H1 (cell line): ENCODE results near the gene ADPRH. TPM values are rescaled to one million over a fixed set of nuclear protein-coding genes. Genes with fewer than 3 reads are reported as not detected.

ENCODE experiments used
- CTCF ChIA-PET: fragments of 300-600 bp; sonication (Branson Sonifier 250); formaldehyde crosslinking; loops from one replicate; lab custom pipeline; 2021; ENCODE audit not compliant: partially characterized antibody; lab: Charles Lee
- POLR2A ChIA-PET: fragments of 300-600 bp; sonication (Branson Sonifier 250); formaldehyde crosslinking; loops from one replicate; lab custom pipeline; 2021; ENCODE audit warnings: inconsistent platforms; ENCODE audit not compliant: partially characterized antibody; lab: Charles Lee
- DNase-seq, 2 experiments: peaks; one replicate each; pipeline versions ENCODE4 v3.0.0 to v3.0.0-alpha.2; 2010 to 2022; ENCODE audit warnings: low spot score in 2 of 2, low read depth in 1 of 2, mixed read lengths in 1 of 2
- FAIRE-seq: peaks from 2 replicates; lab custom pipeline; 2011; peaks lifted over from hg19 to GRCh38; lab: Jason Lieb, UNC
- H2AFZ ChIP-seq: 2 replicates; pipeline ENCODE4 v1.8.1; 2012; ENCODE audit warnings: low read length, inconsistent platforms
- H2AK5ac ChIP-seq: 2 replicates; pipeline ENCODE4 v1.6.1; 2013; ENCODE audit warnings: low read depth, low read length
- H2BK120ac ChIP-seq: replicated peaks from 2 replicates; pipeline ENCODE3; 2013; ENCODE audit warnings: low read depth, low read length, inconsistent platforms
- H2BK12ac ChIP-seq: 2 replicates; pipeline ENCODE4 v1.6.1; 2013; ENCODE audit warnings: low read depth, low read length
- H2BK15ac ChIP-seq: 2 replicates; pipeline ENCODE4 v1.6.1; 2013; ENCODE audit warnings: low read length
- H2BK20ac ChIP-seq: 2 replicates; pipeline ENCODE4 v1.6.1; 2013; ENCODE audit warnings: low read length
- H2BK5ac ChIP-seq: 2 replicates; pipeline ENCODE4 v1.6.1; 2013; ENCODE audit warnings: low read depth, low read length
- H3K14ac ChIP-seq: 2 replicates; pipeline ENCODE4 v1.6.1; 2013; ENCODE audit warnings: inconsistent platforms; ENCODE audit not compliant: insufficient read length
- H3K18ac ChIP-seq: 2 replicates; pipeline ENCODE4 v1.6.1; 2013; ENCODE audit warnings: low read length; ENCODE audit errors: extremely low read depth
- H3K23ac ChIP-seq: 2 replicates; pipeline ENCODE4 v1.6.1; 2013; ENCODE audit warnings: inconsistent platforms; ENCODE audit not compliant: insufficient read length
- H3K23me2 ChIP-seq: 2 replicates; pipeline ENCODE4 v1.6.1; 2013; ENCODE audit warnings: low read depth, low read length
- H3K27ac ChIP-seq: 2 replicates; pipeline ENCODE4 v1.6.1; 2011; ENCODE audit warnings: low read depth, low read length, inconsistent platforms
- H3K27me3 ChIP-seq, 4 experiments: replicated peaks in 1 of 4; 1 replicate in 1 of 4; 2 replicates in 3 of 4; pipeline versions ENCODE4 v1.6.1 to v1.8.1; 2011 to 2013; ENCODE audit warnings: low read length in 3 of 4, mild to moderate bottlenecking in 3 of 4, inconsistent platforms in 2 of 4, mixed read lengths in 2 of 4, moderate library complexity in 1 of 4; ENCODE audit not compliant: control insufficient read depth in 3 of 4, insufficient read depth in 3 of 4; ENCODE audit errors: extremely low read depth in 1 of 4
- H3K36me3 ChIP-seq, 4 experiments: 2 replicates each; pipeline versions ENCODE4 v1.6.1 to v1.8.1; 2011 to 2013; ENCODE audit warnings: mild to moderate bottlenecking in 4 of 4, low read length in 3 of 4, moderate library complexity in 2 of 4, control low read depth in 1 of 4, inconsistent platforms in 1 of 4; ENCODE audit not compliant: insufficient read depth in 4 of 4, control insufficient read depth in 2 of 4
- H3K4ac ChIP-seq: replicated peaks from 2 replicates; pipeline ENCODE3; 2013; ENCODE audit warnings: low read length, low read depth, mixed read lengths, inconsistent platforms; ENCODE audit not compliant: insufficient read length
- H3K4me1 ChIP-seq, 4 experiments: replicated peaks in 1 of 4; 1 replicate in 1 of 4; 2 replicates in 3 of 4; pipeline versions ENCODE4 v1.6.1 to v1.8.1; 2011 to 2013; ENCODE audit warnings: low read length in 3 of 4, inconsistent platforms in 2 of 4, mixed read lengths in 1 of 4; ENCODE audit not compliant: insufficient read depth in 4 of 4, control insufficient read depth in 3 of 4
- H3K4me2 ChIP-seq, 2 experiments: 2 replicates each; pipeline versions ENCODE4 v1.6.1 to v1.8.1; 2011 to 2013; ENCODE audit warnings: low read depth in 2 of 2, low read length in 2 of 2, control low read depth in 1 of 2, inconsistent platforms in 1 of 2, mild to moderate bottlenecking in 1 of 2; ENCODE audit not compliant: insufficient read depth in 1 of 2
- H3K4me3 ChIP-seq, 4 experiments: fragments of 200-600, 300-600 bp in 1 of 4; sonication (generic), shearing (Covaris generic), sonication (Bioruptor Twin) in 1 of 4; 2 replicates each; pipeline versions ENCODE4 v1.5.1 to v1.8.1; 2011 to 2016; ENCODE audit warnings: low read length in 4 of 4, low read depth in 3 of 4, control low read depth in 2 of 4, inconsistent platforms in 2 of 4, mild to moderate bottlenecking in 2 of 4, mixed read lengths in 1 of 4, moderate library complexity in 1 of 4; ENCODE audit not compliant: insufficient read depth in 2 of 4; ENCODE audit errors: extremely low read depth in 1 of 4
- H3K56ac ChIP-seq: replicated peaks from 2 replicates; pipeline ENCODE3; 2013; ENCODE audit warnings: low read depth, mild to moderate bottlenecking, mixed read lengths, low read length, inconsistent platforms; ENCODE audit not compliant: insufficient read length
- H3K79me1 ChIP-seq: 2 replicates; pipeline ENCODE4 v1.6.1; 2013; ENCODE audit warnings: low read depth, low read length, control low read depth
- H3K79me2 ChIP-seq, 2 experiments: 2 replicates each; pipeline versions ENCODE4 v1.6.1 to v1.8.1; 2012 to 2013; ENCODE audit warnings: low read length in 2 of 2, mild to moderate bottlenecking in 2 of 2, inconsistent platforms in 1 of 2; ENCODE audit not compliant: insufficient read depth in 2 of 2, control insufficient read depth in 1 of 2
- H3K9ac ChIP-seq, 4 experiments: replicated peaks in 1 of 4; 1 replicate in 1 of 4; 2 replicates in 3 of 4; pipeline versions ENCODE4 v1.6.1 to v1.8.1; 2011 to 2013; ENCODE audit warnings: low read depth in 3 of 4, low read length in 3 of 4, control low read depth in 2 of 4, mild to moderate bottlenecking in 2 of 4, moderate library complexity in 2 of 4, inconsistent platforms in 1 of 4; ENCODE audit errors: extremely low read depth in 1 of 4
- H3K9me3 ChIP-seq, 2 experiments: 2 replicates each; pipeline versions ENCODE4 v1.6.1 to v1.8.1; 2012 to 2013; ENCODE audit warnings: mild to moderate bottlenecking in 2 of 2, moderate library complexity in 2 of 2, control low read depth in 1 of 2, inconsistent platforms in 1 of 2, low read depth in 1 of 2, low read length in 1 of 2, mixed read lengths in 1 of 2; ENCODE audit not compliant: insufficient read depth in 2 of 2
- H4K20me1 ChIP-seq, 2 experiments: replicated peaks in 1 of 2; 2 replicates each; pipeline versions ENCODE3 to v1.8.1; 2011 to 2013; ENCODE audit warnings: inconsistent platforms in 2 of 2, low read length in 2 of 2, mild to moderate bottlenecking in 1 of 2; ENCODE audit not compliant: insufficient read depth in 2 of 2, control insufficient read depth in 1 of 2
- H4K5ac ChIP-seq: 2 replicates; pipeline ENCODE4 v1.6.1; 2013; ENCODE audit warnings: low read length, low read depth, mixed read lengths, inconsistent platforms; ENCODE audit not compliant: insufficient read length
- H4K8ac ChIP-seq: 2 replicates; pipeline ENCODE4 v1.8.0; 2013; ENCODE audit warnings: mild to moderate bottlenecking, moderate library complexity, low read length, inconsistent platforms; ENCODE audit not compliant: insufficient read depth; ENCODE audit errors: extremely low read depth
- H4K91ac ChIP-seq: replicated peaks from 2 replicates; pipeline ENCODE3; 2013; ENCODE audit warnings: low read length, mixed read lengths, inconsistent platforms; ENCODE audit not compliant: insufficient read length
- CBX8 ChIP-seq: fragments of 300-800, 300-1000 bp; sonication (generic); IDR thresholded peaks from 2 replicates; pipeline ENCODE4 v1.7.1; 2016; ENCODE audit warnings: low read depth, low read length, borderline replicate concordance
- EZH2 ChIP-seq: fragments of 200-600 bp; sonication (generic); IDR thresholded peaks from 2 replicates; pipeline ENCODE4 v1.7.1; 2012; ENCODE audit warnings: low read depth, mild to moderate bottlenecking, moderate library complexity, low read length, inconsistent platforms; ENCODE audit not compliant: severe bottlenecking
- FOSL1 ChIP-seq: IDR thresholded peaks from 2 replicates; pipeline ENCODE4 v1.6.1; 2011; ENCODE audit warnings: mild to moderate bottlenecking, low read depth, low read length, moderate library complexity; ENCODE audit not compliant: insufficient read depth
- HDAC2 ChIP-seq, 2 experiments: fragments of 300-600 bp in 1 of 2; sonication (generic) in 1 of 2; IDR thresholded peaks; 2 replicates each; pipeline ENCODE4 v1.6.1; 2011 to 2012; ENCODE audit warnings: low read depth in 2 of 2, low read length in 2 of 2, mild to moderate bottlenecking in 2 of 2, moderate library complexity in 2 of 2, borderline replicate concordance in 1 of 2, inconsistent platforms in 1 of 2
- HDAC6 ChIP-seq: IDR thresholded peaks from one replicate; pipeline ENCODE4 v1.7.1; 2012; ENCODE audit warnings: low read depth, mild to moderate bottlenecking, inconsistent platforms, low read length, moderate library complexity
- JUND ChIP-seq: IDR thresholded peaks from 2 replicates; pipeline ENCODE4 v1.6.1; 2011; ENCODE audit warnings: mild to moderate bottlenecking, improper control_type of control experiment, low read length
- KDM1A ChIP-seq: fragments of 200-600, 300-600 bp; sonication (generic); IDR thresholded peaks from 2 replicates; pipeline ENCODE4 v1.7.1; 2016; ENCODE audit warnings: mild to moderate bottlenecking, low read length, borderline replicate concordance
- NANOG ChIP-seq: IDR thresholded peaks from 2 replicates; pipeline ENCODE4 v1.6.1; 2011; ENCODE audit warnings: low read length, low read depth, mild to moderate bottlenecking, inconsistent platforms; ENCODE audit not compliant: insufficient read depth, poor library complexity, severe bottlenecking
- PHF8 ChIP-seq: fragments of 200-600 bp; sonication (generic); conservative IDR thresholded peaks from 2 replicates; pipeline ENCODE4 v1.7.1; 2012; ENCODE audit warnings: low read depth, mild to moderate bottlenecking, inconsistent platforms, low read length, moderate library complexity
- RBBP5 ChIP-seq: IDR thresholded peaks from 2 replicates; pipeline ENCODE4 v1.7.1; 2012; ENCODE audit warnings: low read depth, mild to moderate bottlenecking, inconsistent platforms, low read length, moderate library complexity, borderline replicate concordance
- SIX5 ChIP-seq: IDR thresholded peaks from 2 replicates; pipeline ENCODE4 v1.6.1; 2011; ENCODE audit warnings: mild to moderate bottlenecking, low read depth, low read length
- SP1 ChIP-seq: IDR thresholded peaks from 2 replicates; pipeline ENCODE4 v1.6.1; 2011; ENCODE audit warnings: low read depth, low read length
- SP4 ChIP-seq: IDR thresholded peaks from 2 replicates; pipeline ENCODE4 v1.6.1; 2012; ENCODE audit warnings: low read length, inconsistent platforms
- TBP ChIP-seq: IDR thresholded peaks from 2 replicates; pipeline ENCODE4 v1.6.1; 2011; ENCODE audit warnings: low read depth, low read length, improper control_type of control experiment
- WGBS, 2 experiments: shearing (Covaris generic) in 1 of 2; methylation state at CpG; one replicate each; pipeline versions ENCODE4 v1.1.6 to v1.1.7; 2013 to 2015; ENCODE audit warnings: low lambda C conversion rate in 2 of 2, mixed read lengths in 2 of 2, inconsistent platforms in 1 of 2, low coverage in 1 of 2, missing lambda C conversion rate in 1 of 2; ENCODE audit not compliant: insufficient replicate concordance in 2 of 2, insufficient coverage in 1 of 2, insufficient read length in 1 of 2; ENCODE audit errors: extremely low coverage in 1 of 2, missing lambda C conversion rate in 1 of 2; 5-methylcytosine and 5-hydroxymethylcytosine counted together
- polyA plus RNA-seq, 7 experiments: library from polyadenylated mRNA; depleted of rRNA in 3 of 7; stranded (reverse) in 5 of 7; unstranded in 2 of 7; fragments of >200 nt in 5 of 7; fragments of 200-250 nt in 2 of 7; gene quantifications; 1 replicate in 5 of 7; 2 replicates in 1 of 7; 4 replicates in 1 of 7; pipeline versions ENCODE4 v1.2.1 to v1.2.3, GENCODE V29; 2011 to 2013; ENCODE audit warnings: missing spikeins in 2 of 7, mixed read lengths in 2 of 7
- total RNA-seq: library from RNA; stranded (reverse); fragmentation: NEBNext Ultra II Directional; extraction: Animal tissue kit (Norgen Biotek cat#: 25700); gene quantifications from 2 replicates; pipeline ENCODE4 v1.2.1, GENCODE V29; 2021

ADPRH gene
- total and polyA plus RNA-seq, 2 of the 8 experiments (the other 6 are each of a cell fraction or from before 2014, with no cell fraction given) = 2.6 to 4.2 TPM

DNA sequence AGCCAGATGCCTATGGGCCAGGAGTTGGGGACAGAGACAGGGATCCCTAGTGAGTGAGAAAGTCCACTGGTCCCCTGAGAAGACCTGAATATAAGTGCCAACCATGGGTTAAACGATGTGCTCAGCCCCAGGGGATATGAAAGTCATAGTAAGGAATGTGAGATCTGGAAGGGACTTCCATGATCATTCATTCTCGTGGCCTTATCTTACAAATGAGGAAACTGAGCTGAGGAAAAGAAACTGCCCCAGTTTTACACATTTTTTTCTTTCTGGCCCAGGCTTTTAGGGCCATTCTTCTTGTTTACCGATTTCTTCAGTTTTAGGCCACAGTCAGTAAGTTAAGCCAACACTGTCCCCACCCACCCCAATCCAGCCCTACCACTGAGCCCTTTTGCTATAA lies 31.0 kb upstream of the ADPRH start:
- H3K9me3 ChIP-seq = no peaks in the 10 kb centered on the region
- TF ChIP-seq NANOG (no peak), EZH2 (no peak), RBBP5 (no peak), SP4 (no peak), SIX5 (no peak), CBX8 (no peak), JUND (no peak), PHF8 (no peak), HDAC6 (no peak), KDM1A (no peak), SP1 (no peak), FOSL1 (no peak), HDAC2 (IDR thresholded peaks at IDR 0.05; ENCODE audit: borderline replicate concordance in 1 of 2, low read depth in 2 of 2, low read length in 2 of 2) (no peak), TBP (no peak)
- TF ChIP-seq, all 59 proteins: peak for 0
- Histone ChIP-seq H4K8ac (no peak overlapping the region), H3K79me1 (no peaks in the 10 kb centered on the region), H4K91ac (no peak overlapping the region), H2BK5ac (no peak overlapping the region), H3K79me2 (no peaks in the 10 kb centered on the region), H2BK15ac (no peak overlapping the region), H3K23ac (no peak overlapping the region), H3K14ac (no peak overlapping the region), H3K23me2 (no peaks in the 10 kb centered on the region), H3K27ac (no peak overlapping the region), H2BK120ac (no peak overlapping the region), H3K4ac (no peak overlapping the region), H3K18ac (no peak overlapping the region), H4K20me1 (no peaks in the 10 kb centered on the region), H3K4me2 (no peak overlapping the region), H2AK5ac (no peak overlapping the region), H3K4me1 (peaks cover 0 to 4% (median 0%) of the 10 kb centered on the region in 4 experiments; a peak in 2 of 7 replicates), H3K27me3 (no peaks in the 10 kb centered on the region), H2AFZ (no peak overlapping the region), H2BK12ac (no peak overlapping the region), H3K4me3 (no peak overlapping the region), H4K5ac (no peak overlapping the region), H3K9ac (no peak overlapping the region), H3K56ac (no peak overlapping the region), H3K36me3 (no peaks in the 10 kb centered on the region), H2BK20ac (no peak overlapping the region)
- CTCF ChIA-PET = interaction anchor here (0.6 to 1.8 kb wide), 3 partner anchors 11 to 41 kb away, joined by 3 to 9 read pairs (median 4); partner anchors contain the start of gene CD80
- POLR2A ChIA-PET = no interaction called here
- DNase-seq (no peak), FAIRE-seq (no peak)
- 81% methylated on average over 3 of the region's 3 CpGs; no CpG with 5 or more reads in 1 of the 2 experiments for WGBS, 2 experiments
